Measurements from ENCODE around the gene UBE2Z. TPM values are rescaled to one million over a fixed set of nuclear protein-coding genes. Genes with fewer than 3 reads are reported as not detected.

The UBE2Z gene
- total RNA-seq (10 to 100 TPM; 72.9 to 94.9 (median 83.1) TPM), polyA plus RNA-seq (10 to 100 TPM; 33.6 to 51.5 (median 34.8) TPM)
- long read RNA-seq, donor 1, full-length matches to known transcripts: 19 of 116 reads
- long read RNA-seq, donor 1, partial matches to known transcripts: 43 of 116 reads
- long read RNA-seq, donor 1, other reads (novel, unspliced or antisense): 54 of 116 reads
- long read RNA-seq, donor 2, full-length matches to known transcripts: 14 of 14 reads
- long read RNA-seq, donor 2, partial matches to known transcripts: 0 of 14 reads
- long read RNA-seq, donor 2, other reads (novel, unspliced or antisense): 0 of 14 reads

GRCh38 chr17:48908047-48908843 is at the start of gene UBE2Z:
Gene UBE2Z, plus strand, starts transcription at chr17:48908407. Its CDS starts 97 bp downstream, at chr17:48908504.
- H3K4me3 ChIP-seq: peak within 1 kb of the TSS; percentile 63 to 96 (median 88)
- intact Hi-C loops (cut with DNase I; ENCODE audit: low total_unique reads): no loop called here
- WGBS, 5 donors: 1% methylated on average over 50 to 81 of the region's 81 CpGs

GRCh38 chr17:48860034-48860433 is 48.2 kb upstream of the UBE2Z start:
- H3K4me1 ChIP-seq: no peaks in the 10 kb centered on the region
- no peak overlapping the region for H3K4me3 ChIP-seq
- intact Hi-C loops (cut with DNase I; ENCODE audit: low total_unique reads): no loop called here
- no peaks in the 10 kb centered on the region for H3K9me3 ChIP-seq
- H3K27ac ChIP-seq: no peak overlapping the region
- H3K36me3 ChIP-seq: peaks cover 6 to 100% (median 91%) of the 10 kb centered on the region in 6 donors
- 94 to 100% (median 96%) methylated on average over 3 of the region's 3 CpGs for WGBS, 5 donors
- TF ChIP-seq POLR2A (IDR thresholded peaks at IDR 0.05) (no peak), POLR2AphosphoS5 (IDR thresholded peaks at IDR 0.05) (no peak), CTCF (IDR thresholded peaks at IDR 0.05 in 8 of 11, conservative IDR thresholded peaks at IDR 0.05 in 3 of 11) (no peak)
- DNase-seq: no peak
- H3K27me3 ChIP-seq (replicated peaks in 1 of 7): no peaks in the 10 kb centered on the region

More at GRCh38 chr17:48908047-48908843, at the start of gene UBE2Z:
- Histone ChIP-seq H3K27me3 (replicated peaks in 1 of 7) (no peaks in the 10 kb centered on the region), H3K9me3 (no peaks in the 10 kb centered on the region), H3K27ac (peak within 1 kb of the TSS; percentile 95 to 98 (median 96)), H3K4me1 (peaks cover 29 to 56% (median 50%) of the 10 kb centered on the region in 6 donors), H3K36me3 (peaks cover 0 to 36% (median 21%) of the 10 kb centered on the region in 6 donors)
- DNase-seq: peak; percentile 98
- peak in 4 of 11 experiments; percentile 12 to 45 (median 28) for TF ChIP-seq CTCF (IDR thresholded peaks at IDR 0.05 in 8 of 11, conservative IDR thresholded peaks at IDR 0.05 in 3 of 11)
- TF ChIP-seq POLR2A (IDR thresholded peaks at IDR 0.05): peak; percentile 71 to 77 (median 73)
- peak; percentile 98 to 99 (median 98) for TF ChIP-seq POLR2AphosphoS5 (IDR thresholded peaks at IDR 0.05)

GRCh38 chr17:48860456-48860855 is 47.8 kb upstream of the UBE2Z start:
- Histone ChIP-seq H3K36me3 (peaks cover 6 to 100% (median 90%) of the 10 kb centered on the region in 6 donors), H3K4me1 (no peaks in the 10 kb centered on the region), H3K27ac (no peak overlapping the region), H3K9me3 (no peaks in the 10 kb centered on the region), H3K4me3 (no peak overlapping the region), H3K27me3 (replicated peaks in 1 of 7) (no peaks in the 10 kb centered on the region)
- TF ChIP-seq POLR2A (IDR thresholded peaks at IDR 0.05): no peak
- no peak for TF ChIP-seq CTCF (IDR thresholded peaks at IDR 0.05 in 8 of 11, conservative IDR thresholded peaks at IDR 0.05 in 3 of 11)
- no peak for TF ChIP-seq POLR2AphosphoS5 (IDR thresholded peaks at IDR 0.05)
- WGBS, 5 donors: 90 to 97% (median 92%) methylated on average over 4 of the region's 4 CpGs
- no peak for DNase-seq
- intact Hi-C loops (cut with DNase I; ENCODE audit: low total_unique reads): no loop called here

Measured in spleen (tissue), 13 donors.